Immature natural killer cell (primary cell): ENCODE data around the gene MED7. TPM values are rescaled to one million over a fixed set of nuclear protein-coding genes. Genes with fewer than 3 reads are reported as not detected.
A peak's percentile ranks its signal among the peaks of the same experiment; 100 is the strongest.

Source experiments
- DNase-seq, 3 donors: peaks; one replicate each; pipeline ENCODE4 v3.0.0; 2022; ENCODE audit warnings: mixed read lengths in 1 of 3
- H3K27ac Mint-ChIP-seq, 6 donors: one replicate each; pipeline ENCODE4 v1.8.0; 2020; ENCODE audit warnings: mixed read lengths in 6 of 6, mild to moderate bottlenecking in 5 of 6, inconsistent platforms in 4 of 6, moderate library complexity in 3 of 6
- H3K27me3 Mint-ChIP-seq, 3 donors: one replicate each; pipeline ENCODE4 v1.8.0; 2020 to 2021; ENCODE audit warnings: low read depth in 3 of 3, mild to moderate bottlenecking in 3 of 3, mixed read lengths in 3 of 3, moderate library complexity in 3 of 3, inconsistent platforms in 1 of 3
- H3K36me3 Mint-ChIP-seq, 3 donors: one replicate each; pipeline ENCODE4 v1.8.0; 2020; ENCODE audit warnings: mixed read lengths in 3 of 3, inconsistent platforms in 2 of 3, mild to moderate bottlenecking in 2 of 3
- H3K4me1 Mint-ChIP-seq, 2 donors: one replicate each; pipeline ENCODE4 v1.8.0; 2020; ENCODE audit warnings: inconsistent platforms in 2 of 2, mild to moderate bottlenecking in 2 of 2, mixed read lengths in 2 of 2, moderate library complexity in 1 of 2
- H3K4me3 Mint-ChIP-seq, 5 donors: one replicate each; pipeline ENCODE4 v1.8.0; 2020; ENCODE audit warnings: mild to moderate bottlenecking in 5 of 5, mixed read lengths in 5 of 5, inconsistent platforms in 3 of 5, moderate library complexity in 3 of 5
- H3K9me3 Mint-ChIP-seq, 6 donors: one replicate each; pipeline ENCODE4 v1.8.0; 2020; ENCODE audit warnings: mild to moderate bottlenecking in 6 of 6, mixed read lengths in 6 of 6, inconsistent platforms in 4 of 6, moderate library complexity in 3 of 6
- polyA plus RNA-seq, 3 donors: library from polyadenylated mRNA; unstranded; fragments of 300-500 nt; fragmentation: Illumina TruSeq; gene quantifications; one replicate each; pipeline ENCODE4 v1.2.3, GENCODE V29; 2021

Gene MED7
- polyA plus RNA-seq, 3 donors from 2014 or later, result 14.6 to 17.9 (median 16.7) TPM

DNA sequence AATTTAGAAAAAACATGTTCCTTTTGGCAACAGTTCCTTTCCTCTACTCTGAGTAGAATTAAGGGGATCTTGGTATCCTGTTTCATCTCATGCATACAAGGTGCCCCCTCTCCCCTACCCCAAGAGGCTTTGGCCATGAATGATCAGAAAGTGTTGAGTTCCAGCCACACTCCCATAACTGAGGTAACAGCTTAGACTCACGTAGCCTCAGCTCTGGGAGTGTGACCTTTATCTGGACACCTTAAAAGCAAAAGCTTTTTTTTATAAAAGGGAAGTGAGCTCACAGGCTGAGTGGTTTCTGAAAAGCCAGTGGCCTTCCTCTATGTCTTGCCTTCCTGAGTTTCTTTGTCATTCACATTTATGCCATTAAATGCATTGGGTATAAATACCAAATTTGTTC lies 32.9 kb downstream of the MED7 start:
- peak overlapping the region; percentile 94 to 97 (median 96) for H3K4me3 Mint-ChIP-seq
- H3K27me3 Mint-ChIP-seq, result peaks cover 0 to 14% (median 0%) of the 10 kb centered on the region in 3 donors
- DNase-seq, result peak; percentile 67 to 72 (median 68)
- H3K4me1 Mint-ChIP-seq, result peaks cover 56 to 66% of the 10 kb centered on the region in 2 donors
- peak overlapping the region; percentile 98 to 100 (median 98) for H3K27ac Mint-ChIP-seq
- no peaks in the 10 kb centered on the region for H3K9me3 Mint-ChIP-seq
- peaks cover 12 to 21% (median 14%) of the 10 kb centered on the region in 3 donors for H3K36me3 Mint-ChIP-seq

DNA sequence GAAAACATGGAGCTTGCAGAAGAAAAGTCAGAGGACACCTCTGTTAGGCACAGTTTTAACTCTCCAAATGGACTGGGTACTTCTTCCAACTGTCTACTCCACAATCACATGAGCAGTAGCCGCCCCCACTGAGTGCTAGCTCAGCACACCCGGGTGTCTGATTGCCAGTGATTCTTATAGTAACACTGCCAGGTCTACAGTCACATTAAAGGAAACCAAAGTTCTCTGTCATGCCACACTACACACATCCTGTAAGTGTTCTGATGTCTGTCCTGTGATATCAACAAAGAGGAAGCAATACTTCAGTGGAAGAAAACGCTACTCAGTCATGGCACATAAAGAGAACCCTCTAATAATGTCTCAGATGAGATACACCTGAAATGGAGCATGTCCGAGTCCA lies 33.7 kb downstream of the MED7 start, which contains the start of gene HAVCR2:
HAVCR2 (minus strand) TSS at position 69 of the 400 bp plus-strand sequence; CDS start at position 8, 61 bp downstream.
- Mint-ChIP-seq H3K4me3 (peak within 1 kb of the TSS; percentile 94 to 97 (median 96)), H3K27me3 (peaks cover 0 to 14% (median 0%) of the 10 kb centered on the region in 3 donors), H3K36me3 (peaks cover 16 to 27% (median 19%) of the 10 kb centered on the region in 3 donors), H3K27ac (peak within 1 kb of the TSS; percentile 98 to 100 (median 98)), H3K4me1 (peaks cover 61 to 73% of the 10 kb centered on the region in 2 donors), H3K9me3 (no peaks in the 10 kb centered on the region)
- peak; percentile 77 to 81 (median 80) for DNase-seq

DNA sequence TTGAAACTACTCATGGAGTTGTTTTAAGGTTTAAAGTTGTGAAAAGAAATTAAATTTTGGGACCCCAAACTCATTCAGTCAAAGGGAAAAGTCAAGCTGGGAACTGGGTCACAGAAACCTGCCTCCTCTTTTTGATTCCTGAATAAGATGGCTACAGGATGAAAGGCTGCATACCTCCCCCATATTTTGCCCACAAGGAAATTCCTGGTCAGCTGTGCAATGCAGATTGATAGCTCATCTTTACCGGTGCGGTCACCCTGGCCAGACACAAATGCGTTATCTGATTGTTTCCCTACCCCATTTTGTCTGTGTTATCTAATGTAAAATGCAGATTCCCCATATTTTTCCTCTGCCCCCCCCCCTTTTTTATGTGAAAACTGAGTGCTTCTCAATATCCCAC lies 35.2 kb downstream of the MED7 start:
- H3K4me3 Mint-ChIP-seq, result peak overlapping the region; percentile 94 to 97 (median 96)
- peaks cover 19 to 40% (median 21%) of the 10 kb centered on the region in 3 donors for H3K36me3 Mint-ChIP-seq
- H3K4me1 Mint-ChIP-seq, result peaks cover 66 to 78% of the 10 kb centered on the region in 2 donors
- DNase-seq, result peak; percentile 15 to 24 (median 17)
- H3K9me3 Mint-ChIP-seq, result no peaks in the 10 kb centered on the region
- peaks cover 0 to 14% (median 0%) of the 10 kb centered on the region in 3 donors for H3K27me3 Mint-ChIP-seq
- H3K27ac Mint-ChIP-seq, result peak overlapping the region; percentile 98 to 100 (median 98)

DNA sequence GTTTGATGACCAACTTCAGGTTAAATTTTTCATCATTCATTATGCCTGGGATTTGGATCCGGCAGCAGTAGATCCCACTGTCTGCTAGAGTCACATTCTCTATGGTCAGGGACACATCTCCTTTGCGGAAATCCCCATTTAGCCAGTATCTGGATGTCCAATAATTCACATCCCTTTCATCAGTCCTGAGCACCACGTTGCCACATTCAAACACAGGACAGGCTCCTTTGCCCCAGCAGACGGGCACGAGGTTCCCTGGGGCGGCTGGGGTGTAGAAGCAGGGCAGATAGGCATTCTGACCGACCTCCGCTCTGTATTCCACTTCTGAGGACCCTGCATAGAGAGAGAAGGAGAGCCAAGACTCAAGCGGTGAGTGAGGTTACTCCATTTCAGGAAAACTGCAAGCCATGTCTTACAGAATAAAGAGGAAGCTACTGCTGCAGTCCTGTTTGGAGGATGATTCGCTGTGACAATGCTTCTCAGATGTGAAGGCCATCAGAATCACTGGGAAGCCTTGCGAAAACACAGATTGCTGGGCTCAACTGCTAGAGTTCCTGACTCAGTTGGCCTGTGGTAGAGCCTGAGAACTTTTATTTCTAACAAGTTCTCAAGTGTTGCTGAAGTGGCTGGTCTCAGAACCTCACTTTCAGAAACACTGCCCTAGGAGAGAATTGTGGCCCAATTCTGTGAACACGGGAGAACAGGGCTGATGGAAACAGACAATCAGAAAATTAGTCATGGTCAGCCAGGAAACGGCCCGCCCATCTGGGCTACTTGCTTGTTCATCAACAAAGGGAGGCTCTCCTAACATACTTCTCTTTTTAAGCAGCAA lies 35.8 kb downstream of the MED7 start:
- DNase-seq, result peak; percentile 36 to 43 (median 41)
- Mint-ChIP-seq H3K27ac (peak overlapping the region; percentile 98 to 100 (median 98)), H3K4me1 (peaks cover 66 to 78% of the 10 kb centered on the region in 2 donors), H3K36me3 (peaks cover 19 to 45% (median 25%) of the 10 kb centered on the region in 3 donors), H3K9me3 (no peaks in the 10 kb centered on the region), H3K4me3 (peak overlapping the region; percentile 94 to 97 (median 96)), H3K27me3 (peaks cover 0 to 14% (median 0%) of the 10 kb centered on the region in 3 donors)

- H3K9me3 Mint-ChIP-seq, result no peaks in the 10 kb centered on the region
- peak overlapping the region in 5 of 6 donors; percentile 3 to 78 (median 12) for H3K27ac Mint-ChIP-seq
- H3K36me3 Mint-ChIP-seq, result peaks cover 17 to 45% (median 27%) of the 10 kb centered on the region in 3 donors
- no peak overlapping the region for H3K4me3 Mint-ChIP-seq
- H3K27me3 Mint-ChIP-seq, result no peaks in the 10 kb centered on the region
- no peak for DNase-seq
- peaks cover 26 to 53% of the 10 kb centered on the region in 2 donors for H3K4me1 Mint-ChIP-seq
These were observed 42.5 kb downstream of the MED7 start for GRCh38 chr5:157100140-157100679.

- no peak for DNase-seq
- Mint-ChIP-seq H3K9me3 (no peaks in the 10 kb centered on the region), H3K36me3 (peaks cover 29 to 56% (median 40%) of the 10 kb centered on the region in 3 donors), H3K4me3 (no peak overlapping the region), H3K4me1 (peaks cover 4 to 12% of the 10 kb centered on the region in 2 donors), H3K27me3 (peaks cover 0 to 1% (median 0%) of the 10 kb centered on the region in 3 donors), H3K27ac (peak overlapping the region; percentile 49 to 79 (median 68))
These were observed 54.2 kb downstream of the MED7 start for GRCh38 chr5:157088342-157088990.

Other genes with a start within 250 kb of the MED7 start
- gene TIMD4, start 179.6 kb downstream of the MED7 start, polyA plus RNA-seq, result under 1 TPM in 1 of 3 donors, not detected in 2; 0.43 TPM
- under 1 TPM in 1 of 3 donors, not detected in 2; 0.59 TPM for gene HAVCR1, start 83.7 kb downstream of the MED7 start, polyA plus RNA-seq
- 100 to 1,000 TPM; 101 to 167 (median 130) TPM for gene HAVCR2, start 33.8 kb downstream of the MED7 start, polyA plus RNA-seq
- gene GARIN3, start 23.4 kb upstream of the MED7 start, polyA plus RNA-seq, result not detected
- 10 to 100 TPM; 38.5 to 71.9 (median 54.6) TPM for gene ITK, start 38.0 kb upstream of the MED7 start, polyA plus RNA-seq
- 100 to 1,000 TPM; 293 to 667 (median 513) TPM for gene CYFIP2, start 123.3 kb upstream of the MED7 start, polyA plus RNA-seq